ENCODE measurements around the gene NIN.

The NIN gene

GRCh38 chr14:50856660-50857059, 25.7 kb upstream of the NIN start:
- no peaks in the 10 kb centered on the region for H3K9me2 ChIP-seq (ENCODE audit: low read depth, low read length)

GRCh38 chr14:50855558-50855957, 24.6 kb upstream of the NIN start:
- Histone ChIP-seq H3K9me3 (ENCODE audit: low read length) (no peaks in the 10 kb centered on the region), H3F3A (ENCODE audit: insufficient read depth, low read length) (no peaks in the 10 kb centered on the region), H3K4me3 (ENCODE audit: low read depth, low read length, poor library complexity, severe bottlenecking) (no peak overlapping the region), H3K9me2 (ENCODE audit: low read depth, low read length) (no peaks in the 10 kb centered on the region), H3K4me2 (ENCODE audit: low read length) (no peak overlapping the region), H2AFZ (ENCODE audit: low read length) (no peak overlapping the region), H3K27me3 (ENCODE audit: insufficient read depth, low read length) (no peaks in the 10 kb centered on the region), H3K9ac (ENCODE audit: low read length) (no peak overlapping the region), H3K4me1 (ENCODE audit: insufficient read depth, low read length, severe bottlenecking) (peaks cover 18% of the 10 kb centered on the region), H3K79me2 (ENCODE audit: insufficient read depth, low read length) (no peaks in the 10 kb centered on the region), H4K20me1 (ENCODE audit: insufficient read depth, low read length) (no peaks in the 10 kb centered on the region), H3K36me3 (ENCODE audit: insufficient read depth, low read length) (no peaks in the 10 kb centered on the region), H3K27ac (ENCODE audit: low read depth, low read length, poor library complexity, severe bottlenecking) (no peak overlapping the region)
- TF ChIP-seq EZH2 (IDR thresholded peaks at IDR 0.05; ENCODE audit: borderline replicate concordance, low read length), result no peak
- no peak for TF ChIP-seq CTCF (IDR thresholded peaks at IDR 0.05; ENCODE audit: low read length)

More at GRCh38 chr14:50856660-50857059, 25.7 kb upstream of the NIN start:
- no peaks in the 10 kb centered on the region for H3K9me3 ChIP-seq (ENCODE audit: low read length)
- H3K36me3 ChIP-seq (ENCODE audit: insufficient read depth, low read length), result no peaks in the 10 kb centered on the region
- peaks cover 29% of the 10 kb centered on the region for H3K4me1 ChIP-seq (ENCODE audit: insufficient read depth, low read length, severe bottlenecking)
- no peak overlapping the region for H2AFZ ChIP-seq (ENCODE audit: low read length)
- H4K20me1 ChIP-seq (ENCODE audit: insufficient read depth, low read length), result no peaks in the 10 kb centered on the region
- no peak overlapping the region for H3K4me2 ChIP-seq (ENCODE audit: low read length)
- H3K27me3 ChIP-seq (ENCODE audit: insufficient read depth, low read length), result no peaks in the 10 kb centered on the region
- H3K9ac ChIP-seq (ENCODE audit: low read length), result no peak overlapping the region
- no peak overlapping the region for H3K4me3 ChIP-seq (ENCODE audit: low read depth, low read length, poor library complexity, severe bottlenecking)
- no peak overlapping the region for H3K27ac ChIP-seq (ENCODE audit: low read depth, low read length, poor library complexity, severe bottlenecking)
- TF ChIP-seq EZH2 (IDR thresholded peaks at IDR 0.05; ENCODE audit: borderline replicate concordance, low read length) (no peak), CTCF (IDR thresholded peaks at IDR 0.05; ENCODE audit: low read length) (no peak)
- no peaks in the 10 kb centered on the region for H3K79me2 ChIP-seq (ENCODE audit: insufficient read depth, low read length)
- no peaks in the 10 kb centered on the region for H3F3A ChIP-seq (ENCODE audit: insufficient read depth, low read length)

- H3F3A ChIP-seq (ENCODE audit: insufficient read depth, low read length), result no peaks in the 10 kb centered on the region
- no peak overlapping the region for H3K4me2 ChIP-seq (ENCODE audit: low read length)
- no peaks in the 10 kb centered on the region for H3K36me3 ChIP-seq (ENCODE audit: insufficient read depth, low read length)
- H3K27ac ChIP-seq (ENCODE audit: low read depth, low read length, poor library complexity, severe bottlenecking), result no peak overlapping the region
- no peak for TF ChIP-seq EZH2 (IDR thresholded peaks at IDR 0.05; ENCODE audit: borderline replicate concordance, low read length)
- TF ChIP-seq CTCF (IDR thresholded peaks at IDR 0.05; ENCODE audit: low read length), result no peak
- H3K27me3 ChIP-seq (ENCODE audit: insufficient read depth, low read length), result no peaks in the 10 kb centered on the region
- no peak overlapping the region for H3K4me3 ChIP-seq (ENCODE audit: low read depth, low read length, poor library complexity, severe bottlenecking)
- H4K20me1 ChIP-seq (ENCODE audit: insufficient read depth, low read length), result no peaks in the 10 kb centered on the region
- no peaks in the 10 kb centered on the region for H3K9me3 ChIP-seq (ENCODE audit: low read length)
- H3K9me2 ChIP-seq (ENCODE audit: low read depth, low read length), result no peaks in the 10 kb centered on the region
- no peaks in the 10 kb centered on the region for H3K79me2 ChIP-seq (ENCODE audit: insufficient read depth, low read length)
- H2AFZ ChIP-seq (ENCODE audit: low read length), result no peak overlapping the region
- H3K4me1 ChIP-seq (ENCODE audit: insufficient read depth, low read length, severe bottlenecking), result peaks cover 9% of the 10 kb centered on the region
- H3K9ac ChIP-seq (ENCODE audit: low read length), result no peak overlapping the region
Observed at GRCh38 chr14:50854521-50854920, 23.6 kb upstream of the NIN start.

All from OCI-LY1 (cell line).